OCI-LY7 (cell line): ENCODE data around the gene CR1L. TPM values are rescaled to one million over a fixed set of nuclear protein-coding genes. Genes with fewer than 3 reads are reported as not detected.
A peak's percentile ranks its signal among the peaks of the same experiment; 100 is the strongest.
"Not testable (repeated sequence)": the region's sequence is repeated elsewhere in the genome, so short reads cannot be mapped to it uniquely, and the experiment has no call there.

Source experiments
- BruUV-seq: library from RNA; stranded (reverse); fragments of 400-500 nt; replicated peaks from 2 replicates; lab custom pipeline; 2021; lab: Mats Ljungman, UMichigan
- CTCF ChIA-PET: fragments of 300-600 bp; sonication (Branson Sonifier 250); formaldehyde crosslinking; loops from one replicate; lab custom pipeline; 2022; ENCODE audit warnings: antibody characterized with exemption; ENCODE audit not compliant: unreplicated experiment; lab: Charles Lee
- POLR2A ChIA-PET: fragments of 300-600 bp; sonication (Branson Sonifier 250); formaldehyde crosslinking; loops from one replicate; lab custom pipeline; 2022; ENCODE audit warnings: antibody characterized with exemption; lab: Charles Lee
- DNase-seq: peaks from one replicate; pipeline ENCODE4 v3.0.0-alpha.2; 2015; ENCODE audit warnings: low spot score
- H2AFZ ChIP-seq: fragments of 200-600 bp; sonication (generic), shearing (Covaris generic); 2 replicates; pipeline ENCODE4 v1.6.1; 2014; ENCODE audit warnings: mild to moderate bottlenecking, antibody characterized with exemption, low read length, moderate library complexity
- H3K27ac ChIP-seq: fragments of 200-600 bp; sonication (generic); 2 replicates; pipeline ENCODE4 v1.5.1; 2014; ENCODE audit warnings: mixed run types, low read depth, mild to moderate bottlenecking, moderate library complexity, low read length, inconsistent platforms; ENCODE audit not compliant: poor library complexity, severe bottlenecking
- H3K36me3 ChIP-seq: fragments of 200-600 bp; sonication (generic); 2 replicates; pipeline ENCODE4 v1.6.1; 2014; ENCODE audit warnings: mild to moderate bottlenecking, antibody characterized with exemption, low read length, moderate library complexity, mixed read lengths; ENCODE audit not compliant: insufficient read depth
- H3K4me1 ChIP-seq: fragments of 200-600 bp; sonication (generic); 2 replicates; pipeline ENCODE4 v1.5.1; 2014; ENCODE audit warnings: mild to moderate bottlenecking, low read length; ENCODE audit not compliant: insufficient read depth, poor library complexity, severe bottlenecking
- H3K4me2 ChIP-seq: fragments of 200-600 bp; sonication (generic); 2 replicates; pipeline ENCODE4 v1.6.1; 2014; ENCODE audit warnings: mild to moderate bottlenecking, low read length
- H3K4me3 ChIP-seq: fragments of 200-600 bp; sonication (generic); 2 replicates; pipeline ENCODE4 v1.5.1; 2014; ENCODE audit warnings: mild to moderate bottlenecking, low read depth, low read length; ENCODE audit not compliant: poor library complexity, severe bottlenecking
- H3K79me2 ChIP-seq: fragments of 200-600 bp; sonication (generic); 2 replicates; pipeline ENCODE4 v1.6.1; 2016; ENCODE audit warnings: low read depth, mild to moderate bottlenecking, low read length, moderate library complexity, mixed read lengths; ENCODE audit not compliant: insufficient read depth
- H3K9me2 ChIP-seq: fragments of 200-600 bp; sonication (generic); 2 replicates; pipeline ENCODE4 v1.6.1; 2016; ENCODE audit warnings: mild to moderate bottlenecking, low read length, mixed read lengths; ENCODE audit not compliant: insufficient read depth
- H3K9me3 ChIP-seq: fragments of 200-600 bp; sonication (generic); 2 replicates; pipeline ENCODE4 v1.6.1; 2014; ENCODE audit warnings: mild to moderate bottlenecking, mixed run types, low read length, mixed read lengths
- H4K20me1 ChIP-seq: fragments of 200-600 bp; sonication (generic); 2 replicates; pipeline ENCODE4 v1.6.1; 2014; ENCODE audit warnings: mild to moderate bottlenecking, antibody characterized with exemption, low read length, moderate library complexity, mixed read lengths; ENCODE audit not compliant: insufficient read depth
- EZH2phosphoT487 ChIP-seq: fragments of 200-600 bp; sonication (generic); IDR thresholded peaks from 2 replicates; pipeline ENCODE4 v1.6.1; 2018; ENCODE audit warnings: low read depth, borderline replicate concordance, mild to moderate bottlenecking, mixed run types, antibody characterized with exemption, low read length, moderate library complexity, mixed read lengths
- intact Hi-C: fragments of 100-400 bp; cut with micrococcal nuclease; formaldehyde crosslinking; loops from one replicate; pipeline ENCODE4 v1.10.0; 2022; ENCODE audit not compliant: unreplicated experiment
- total RNA-seq, 2 experiments: library from RNA; depleted of rRNA in 1 of 2; stranded (reverse); fragments of >200 nt in 1 of 2; shearing (Covaris generic) in 1 of 2; gene quantifications; 2 replicates each; pipeline ENCODE4 v1.2.3, GENCODE V29; 2014 to 2022
- TF ChIP-seq, protein P1 (sequence below): fragments of 200-600 bp; sonication (generic); conservative IDR thresholded peaks from 2 replicates; pipeline ENCODE4 v1.5.1; 2014; ENCODE audit warnings: mild to moderate bottlenecking, antibody characterized with exemption, low read length, moderate library complexity, mixed read lengths

Gene CR1L
- total RNA-seq, 2 experiments from 2014 or later: not detected

DNA sequence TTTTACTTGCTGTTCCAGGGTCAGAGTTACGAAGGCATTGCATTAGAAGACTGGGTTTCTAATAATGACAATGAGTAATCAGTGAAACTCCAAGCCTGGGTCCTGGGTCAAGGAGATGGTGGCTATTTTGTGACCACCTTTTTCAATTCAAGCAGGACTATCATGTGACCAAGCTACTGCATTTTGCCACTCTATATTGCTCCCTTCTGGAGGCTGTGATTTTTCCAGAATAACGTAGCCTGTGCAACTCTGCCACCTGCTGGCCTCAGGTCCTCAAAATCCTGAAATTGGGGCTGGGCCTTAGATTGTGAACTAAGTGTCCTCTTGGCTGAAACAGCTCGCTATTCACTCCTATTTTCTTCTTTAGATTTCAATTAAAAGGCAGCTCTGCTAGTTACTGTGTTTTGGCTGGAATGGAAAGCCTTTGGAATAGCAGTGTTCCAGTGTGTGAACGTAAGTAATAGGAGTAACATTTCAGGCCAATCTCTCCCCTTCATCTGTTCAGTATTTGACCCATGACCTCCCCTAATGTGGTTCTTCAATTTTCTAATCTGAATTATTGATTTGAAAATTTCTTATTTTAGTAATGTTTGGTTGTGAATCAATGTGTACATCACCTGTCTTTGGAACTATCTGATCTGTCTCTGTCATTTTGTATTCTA, 54.0 kb downstream of the CR1L start:
- H3K9me2 ChIP-seq: no peaks in the 10 kb centered on the region
- no peak overlapping the region for H3K27ac ChIP-seq
- H3K4me3 ChIP-seq: no peak overlapping the region
- H3K9me3 ChIP-seq: no peaks in the 10 kb centered on the region
- no peaks in the 10 kb centered on the region for H4K20me1 ChIP-seq
- BruUV-seq: no TSS peak
- ChIA-PET POLR2A (interaction anchor here (0.6 kb wide), 1 partner anchor 159 kb away, joined by 3 read pairs; no protein-coding TSS in a partner anchor), CTCF (interaction anchor here (1.1 kb wide), 1 partner anchor 99 kb away, joined by 4 read pairs; no protein-coding TSS in a partner anchor)
- no peak overlapping the region for H3K4me2 ChIP-seq
- no peaks in the 10 kb centered on the region for H3K79me2 ChIP-seq
- intact Hi-C loops: loop anchor here (2.0 kb wide), 1 partner anchor 98 kb away; no protein-coding TSS in a partner anchor
- no peaks in the 10 kb centered on the region for H3K36me3 ChIP-seq
- H3K4me1 ChIP-seq: no peaks in the 10 kb centered on the region
- H2AFZ ChIP-seq: peak overlapping the region; percentile 60; the same call in 1 of the 2 replicates
- TF ChIP-seq EZH2phosphoT487: no peak
- TF ChIP-seq, protein P1, sequence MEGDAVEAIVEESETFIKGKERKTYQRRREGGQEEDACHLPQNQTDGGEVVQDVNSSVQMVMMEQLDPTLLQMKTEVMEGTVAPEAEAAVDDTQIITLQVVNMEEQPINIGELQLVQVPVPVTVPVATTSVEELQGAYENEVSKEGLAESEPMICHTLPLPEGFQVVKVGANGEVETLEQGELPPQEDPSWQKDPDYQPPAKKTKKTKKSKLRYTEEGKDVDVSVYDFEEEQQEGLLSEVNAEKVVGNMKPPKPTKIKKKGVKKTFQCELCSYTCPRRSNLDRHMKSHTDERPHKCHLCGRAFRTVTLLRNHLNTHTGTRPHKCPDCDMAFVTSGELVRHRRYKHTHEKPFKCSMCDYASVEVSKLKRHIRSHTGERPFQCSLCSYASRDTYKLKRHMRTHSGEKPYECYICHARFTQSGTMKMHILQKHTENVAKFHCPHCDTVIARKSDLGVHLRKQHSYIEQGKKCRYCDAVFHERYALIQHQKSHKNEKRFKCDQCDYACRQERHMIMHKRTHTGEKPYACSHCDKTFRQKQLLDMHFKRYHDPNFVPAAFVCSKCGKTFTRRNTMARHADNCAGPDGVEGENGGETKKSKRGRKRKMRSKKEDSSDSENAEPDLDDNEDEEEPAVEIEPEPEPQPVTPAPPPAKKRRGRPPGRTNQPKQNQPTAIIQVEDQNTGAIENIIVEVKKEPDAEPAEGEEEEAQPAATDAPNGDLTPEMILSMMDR: peak; percentile 86
- peak; percentile 65 for DNase-seq

DNA sequence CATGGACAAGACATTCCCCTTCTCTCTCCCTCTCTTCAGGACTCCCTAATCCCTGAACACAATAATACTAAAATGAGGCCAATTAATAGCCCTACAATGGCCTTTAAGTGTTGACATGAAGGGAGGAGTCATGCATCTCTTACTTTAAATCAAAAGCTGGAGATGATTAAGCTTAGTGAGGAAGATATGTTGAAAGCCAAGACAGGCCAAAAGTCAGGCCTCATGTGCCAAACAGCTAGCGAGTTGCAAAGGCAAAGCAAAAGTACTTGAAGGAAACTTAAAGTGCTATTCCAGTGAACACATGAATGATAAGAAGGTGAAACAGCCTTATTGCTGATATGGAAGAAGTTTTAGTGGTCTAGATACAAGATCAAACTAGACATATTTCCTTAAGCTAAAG, 57.4 kb downstream of the CR1L start:
- DNase-seq: no peak
- Histone ChIP-seq H3K4me2 (no peak overlapping the region), H3K4me3 (no peak overlapping the region), H3K79me2 (no peaks in the 10 kb centered on the region), H3K4me1 (no peaks in the 10 kb centered on the region), H3K9me3 (no peaks in the 10 kb centered on the region), H2AFZ (no peak overlapping the region; the same call in 1 of the 2 replicates), H4K20me1 (no peaks in the 10 kb centered on the region), H3K27ac (no peak overlapping the region), H3K36me3 (no peaks in the 10 kb centered on the region), H3K9me2 (no peaks in the 10 kb centered on the region)
- CTCF ChIA-PET: no interaction called here
- POLR2A ChIA-PET: interaction anchor here (0.6 to 1.0 kb wide), 2 partner anchors 49 to 95 kb away, joined by 4 to 6 read pairs; partner anchors contain the start of gene CD46
- BruUV-seq: no TSS peak
- TF ChIP-seq, protein P1: no peak
- no peak for TF ChIP-seq EZH2phosphoT487
- intact Hi-C loops: no loop called here

DNA sequence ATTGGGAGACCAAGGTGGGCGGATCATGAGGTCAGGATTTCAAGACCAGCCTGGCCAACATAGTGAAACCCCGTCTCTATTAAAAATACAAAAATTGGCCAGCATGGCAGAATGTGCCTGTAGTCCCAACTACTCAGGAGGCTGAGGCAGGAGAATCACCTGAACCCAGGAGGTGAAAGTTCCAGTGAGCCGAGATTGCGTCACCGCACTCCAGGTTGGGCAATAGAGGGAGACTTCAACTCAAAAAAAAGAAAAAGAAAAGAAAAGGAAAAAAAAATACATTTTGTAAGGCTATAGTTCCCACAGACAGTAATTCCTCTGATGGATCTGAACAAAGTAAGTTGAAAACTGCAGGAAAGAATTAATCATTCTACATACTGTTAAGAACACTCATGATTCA, 58.8 kb downstream of the CR1L start:
- Histone ChIP-seq H2AFZ (no peak overlapping the region), H3K79me2 (no peaks in the 10 kb centered on the region), H3K27ac (no peak overlapping the region), H3K9me3 (no peaks in the 10 kb centered on the region), H3K4me3 (no peak overlapping the region), H3K9me2 (no peaks in the 10 kb centered on the region), H3K36me3 (no peaks in the 10 kb centered on the region), H3K4me2 (no peak overlapping the region), H4K20me1 (no peaks in the 10 kb centered on the region), H3K4me1 (no peaks in the 10 kb centered on the region)
- CTCF ChIA-PET: no interaction called here
- DNase-seq: no peak
- no TSS peak for BruUV-seq
- TF ChIP-seq, protein P1: no peak
- TF ChIP-seq EZH2phosphoT487: no peak
- intact Hi-C loops: no loop called here
- POLR2A ChIA-PET: no interaction called here

DNA sequence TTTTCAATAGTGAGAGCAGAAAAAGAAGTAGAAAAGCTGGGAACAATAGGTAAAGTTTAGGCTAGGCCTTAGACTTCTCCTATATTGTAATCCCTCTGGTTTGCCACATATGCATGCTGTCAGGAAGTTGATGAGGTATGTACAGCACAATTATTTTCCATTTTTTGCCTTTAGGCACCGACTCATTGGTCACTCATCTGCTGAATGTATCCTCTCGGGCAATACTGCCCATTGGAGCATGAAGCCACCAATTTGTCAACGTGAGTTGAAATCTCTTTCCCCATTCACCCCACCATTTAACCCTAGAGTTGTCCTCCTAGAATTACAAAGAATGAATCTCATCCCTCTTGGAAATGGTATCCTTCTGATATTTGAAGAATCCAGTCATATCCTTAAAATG, 63.1 kb downstream of the CR1L start:
- H3K36me3 ChIP-seq, H3K79me2 ChIP-seq, DNase-seq, H3K4me3 ChIP-seq, H3K27ac ChIP-seq, H3K9me3 ChIP-seq, POLR2A ChIA-PET, H3K9me2 ChIP-seq, H3K4me2 ChIP-seq, H4K20me1 ChIP-seq, H2AFZ ChIP-seq, H3K4me1 ChIP-seq, BruUV-seq, CTCF ChIA-PET, intact Hi-C loops: not testable (repeated sequence)
